LNCAP (cell line): ENCODE measurements around the gene TPP1.
A peak's percentile ranks its signal among the peaks of the same experiment; 100 is the strongest.

Experiments
- CTCF ChIP-seq: fragments of 450-650 bp; IDR thresholded peaks from 2 replicates; pipeline ENCODE4 v1.5.1; 2017; ENCODE audit warnings: mild to moderate bottlenecking

TPP1 gene

GRCh38 chr11:6616596-6617250 is 2.5 kb downstream of the TPP1 start:
- no peak for TF ChIP-seq CTCF

- no peak for TF ChIP-seq CTCF
Observed at GRCh38 chr11:6615882-6616585, 3.2 kb downstream of the TPP1 start.

GRCh38 chr11:6615046-6615445 is 4.2 kb downstream of the TPP1 start:
- TF ChIP-seq CTCF = no peak

- no peak for TF ChIP-seq CTCF
Observed at GRCh38 chr11:6614446-6614845, 4.8 kb downstream of the TPP1 start.

- no peak for TF ChIP-seq CTCF
Observed at GRCh38 chr11:6613496-6613895, 5.7 kb downstream of the TPP1 start.

GRCh38 chr11:6612213-6613041 is 6.8 kb downstream of the TPP1 start, which contains the start of gene TAF10:
Gene TAF10, minus strand, starts transcription at chr11:6612216. Its CDS starts 27 bp downstream, at chr11:6612189.
- peak; percentile 56; the same call in 1 of the 2 replicates for TF ChIP-seq CTCF

GRCh38 chr11:6611963-6612212 is 7.3 kb downstream of the TPP1 start:
- no peak for TF ChIP-seq CTCF
